Ureter (tissue), 1 donor: ENCODE measurements around the gene TP53BP1. TPM values are rescaled to one million over a fixed set of nuclear protein-coding genes. Genes with fewer than 3 reads are reported as not detected.

Experiments used
- DNase-seq: peaks from one replicate; pipeline ENCODE4 v3.0.0-alpha.2; 2020; ENCODE audit warnings: low spot score
- total RNA-seq: library from RNA; stranded (reverse); gene quantifications from one replicate; pipeline ENCODE4 v1.2.4, GENCODE V29; 2023
- donor health status: DM: yes; HTN: yes; CAD: no.

Gene TP53BP1
- total RNA-seq, 1 donor from 2014 or later, result 73.0 TPM

GRCh38 chr15:43520138-43520537 is 27.2 kb upstream of the TP53BP1 start:
- no peak for DNase-seq

DNA sequence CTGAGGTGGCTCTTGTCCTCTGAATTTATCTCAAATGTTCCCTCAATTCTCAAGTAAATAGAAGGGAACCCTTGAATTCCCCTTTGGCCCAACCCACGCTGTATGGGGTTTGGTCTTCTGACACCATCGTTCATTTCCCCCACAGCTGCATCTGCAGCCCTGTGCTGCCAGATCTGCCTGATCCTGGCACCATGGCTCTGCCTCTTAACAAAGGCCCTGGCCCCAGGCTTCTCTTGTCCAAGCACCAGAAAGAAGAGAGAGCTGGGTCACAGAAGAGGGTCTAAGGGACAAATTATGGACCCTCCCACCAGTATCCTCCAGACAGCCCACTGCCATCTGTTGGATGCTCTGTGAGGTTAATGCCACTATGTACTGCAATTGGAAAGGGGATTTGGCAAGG is 26.2 kb upstream of the TP53BP1 start:
- DNase-seq, result no peak

DNA sequence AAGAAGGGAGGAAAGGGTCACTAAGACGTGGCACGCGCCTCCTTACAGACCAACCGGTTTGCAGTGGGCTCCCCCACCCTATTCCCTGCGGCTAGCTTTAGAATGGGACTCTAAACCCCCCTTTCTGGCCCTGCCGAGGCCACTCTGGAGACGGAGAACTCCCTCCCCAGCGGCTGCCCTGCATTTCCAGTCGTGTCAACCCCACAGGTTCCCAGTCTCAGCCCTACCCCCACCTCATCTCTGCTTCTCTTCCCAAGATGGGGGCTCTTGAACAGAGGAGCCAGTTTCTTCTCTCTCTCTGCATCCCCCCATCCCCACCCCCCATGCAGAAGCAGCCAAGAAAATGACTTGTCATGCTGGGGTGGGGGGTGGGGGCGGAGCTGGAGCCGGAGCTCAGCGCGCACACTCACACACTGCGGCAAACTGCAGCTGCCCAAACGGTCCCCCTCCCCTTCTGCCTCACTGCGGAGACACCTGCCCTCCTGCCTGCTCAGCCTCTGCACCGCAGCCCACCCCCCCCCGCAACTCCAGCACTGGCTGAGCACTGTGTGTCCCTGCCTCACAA is 25.3 kb upstream of the TP53BP1 start:
- no peak for DNase-seq

DNA sequence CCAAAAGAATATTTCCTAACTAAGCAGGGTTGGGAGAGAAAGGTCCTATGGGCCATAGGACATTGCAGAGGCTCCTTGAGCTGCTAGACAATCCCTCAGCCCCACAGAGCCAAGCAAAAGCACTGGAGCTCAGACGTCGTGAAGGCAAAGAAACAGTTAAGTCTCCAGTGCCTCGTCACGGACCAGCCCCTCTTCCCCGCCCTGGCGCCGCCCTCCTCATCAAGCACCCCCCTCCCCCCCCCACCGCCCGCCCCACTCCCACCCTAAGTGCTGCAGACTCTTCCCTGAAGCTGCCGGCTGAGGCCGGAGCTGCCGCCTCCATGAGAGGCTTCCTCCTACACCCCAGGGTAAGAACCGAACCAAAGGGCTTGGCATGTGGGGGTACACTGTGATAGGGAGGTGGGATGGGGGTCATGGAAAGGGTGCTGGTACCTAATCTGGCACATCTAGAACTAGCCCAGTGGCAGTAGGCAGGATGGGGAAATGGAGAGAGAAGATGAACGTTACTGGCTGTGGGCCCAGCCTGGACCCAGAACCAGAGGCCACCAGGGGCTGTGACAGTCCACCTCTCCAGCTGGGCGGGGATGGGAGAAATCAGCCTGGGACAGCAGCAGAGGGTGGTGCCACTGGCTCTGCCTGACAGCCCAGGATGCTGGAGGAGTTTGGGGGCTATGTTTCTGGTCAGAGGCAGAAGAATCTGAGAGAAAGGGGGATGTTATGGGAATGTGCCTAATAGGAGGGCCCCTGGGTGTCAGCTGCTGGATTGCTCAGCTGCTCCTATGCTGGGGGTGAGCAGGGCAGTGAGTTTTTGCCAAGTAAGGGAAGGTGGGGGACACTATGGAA is 24.6 kb upstream of the TP53BP1 start, which contains the start of gene MAP1A:
MAP1A (plus strand) TSS at position 255 of the 843 bp plus-strand sequence. CDS start 3,866 bp downstream, outside the sequence.
- no peak for DNase-seq

DNA sequence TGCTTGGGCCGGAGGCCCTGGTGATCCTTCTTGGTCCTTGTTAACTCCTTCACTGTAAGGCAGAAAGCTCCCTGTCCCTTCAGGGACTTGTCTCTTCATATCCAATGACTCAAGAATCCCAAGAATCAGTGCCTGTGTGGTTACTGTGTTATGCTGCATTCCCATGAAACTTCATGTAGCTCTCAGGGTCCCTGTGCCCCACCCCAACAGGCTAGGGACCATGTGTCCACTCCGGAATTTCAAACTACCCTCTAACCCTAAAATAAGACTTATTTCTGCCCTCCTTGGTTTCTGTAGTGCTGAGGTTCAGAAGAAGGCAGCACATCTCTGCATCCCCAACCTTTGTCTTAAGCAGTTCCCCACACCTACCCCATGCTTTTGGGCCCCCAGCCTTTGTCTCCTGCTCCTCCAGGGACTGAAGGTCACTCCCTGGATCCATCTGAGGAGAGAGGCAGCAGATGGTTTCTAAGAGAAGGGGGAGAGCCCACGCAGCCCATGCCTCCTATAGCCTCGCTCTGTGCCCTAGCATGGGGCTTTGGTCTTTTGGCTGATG is 23.9 kb upstream of the TP53BP1 start:
- DNase-seq, result no peak

DNA sequence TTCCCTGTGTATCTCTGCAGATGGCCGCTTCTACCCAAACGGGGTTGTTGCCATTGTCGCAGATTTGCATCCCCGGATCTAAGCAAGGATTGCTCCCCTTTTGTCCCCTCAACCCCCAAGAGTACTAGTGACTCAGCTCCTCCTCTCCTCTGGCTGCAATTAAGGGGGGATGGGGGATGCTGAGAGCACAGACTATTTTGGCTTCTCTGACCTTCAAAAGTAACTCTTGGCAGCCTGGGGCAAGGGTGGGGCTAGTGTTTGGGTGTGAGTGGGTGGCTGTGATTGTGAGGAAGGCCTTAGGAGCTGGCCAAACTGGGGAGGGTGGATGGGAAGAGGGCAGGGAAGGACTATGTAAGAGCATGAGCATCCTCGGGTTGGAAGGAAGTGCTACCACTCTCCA is 23.2 kb upstream of the TP53BP1 start:
- DNase-seq, result peak; percentile 64

DNA sequence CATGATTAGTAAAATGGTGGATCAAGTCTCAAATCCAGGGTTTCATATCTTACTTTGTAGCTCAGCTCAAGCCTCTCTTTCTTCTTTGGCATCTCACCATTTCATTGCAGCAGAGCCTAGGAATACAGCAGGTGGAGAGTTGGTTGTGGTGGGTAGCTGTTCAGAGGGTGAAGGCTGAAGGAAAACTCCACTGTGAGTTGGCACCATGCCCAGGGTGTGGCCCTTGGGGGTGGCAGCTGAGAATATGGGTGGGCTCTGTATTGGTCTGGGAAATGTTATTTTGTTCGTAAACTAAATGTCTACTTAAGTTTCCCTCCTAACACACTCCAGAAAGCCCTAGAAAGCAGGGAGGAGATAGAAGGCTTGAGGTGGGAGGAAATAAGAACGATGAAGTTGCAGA is 22.8 kb upstream of the TP53BP1 start:
- no peak for DNase-seq

GRCh38 chr15:43514241-43515057 is 21.5 kb upstream of the TP53BP1 start:
- peak; percentile 37 for DNase-seq

DNA sequence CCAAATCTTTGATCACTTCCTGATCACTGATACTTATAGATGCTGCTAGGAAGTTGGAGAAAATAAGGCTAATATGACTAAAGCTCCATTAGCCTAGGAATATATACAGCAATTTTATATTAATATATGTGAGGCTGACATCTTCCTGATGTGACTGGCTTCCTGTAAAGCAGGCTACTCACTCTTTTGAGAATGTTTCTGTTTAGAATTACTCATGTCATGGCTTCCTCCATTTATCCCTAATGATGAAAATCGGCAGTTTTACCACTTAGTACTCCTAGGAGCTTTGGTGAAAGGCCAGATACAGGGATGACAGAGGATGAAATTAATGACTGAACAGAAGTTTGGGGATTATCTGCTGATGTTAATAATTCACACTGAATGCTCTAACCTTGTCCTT is 20.6 kb upstream of the TP53BP1 start:
- DNase-seq, result no peak

DNA sequence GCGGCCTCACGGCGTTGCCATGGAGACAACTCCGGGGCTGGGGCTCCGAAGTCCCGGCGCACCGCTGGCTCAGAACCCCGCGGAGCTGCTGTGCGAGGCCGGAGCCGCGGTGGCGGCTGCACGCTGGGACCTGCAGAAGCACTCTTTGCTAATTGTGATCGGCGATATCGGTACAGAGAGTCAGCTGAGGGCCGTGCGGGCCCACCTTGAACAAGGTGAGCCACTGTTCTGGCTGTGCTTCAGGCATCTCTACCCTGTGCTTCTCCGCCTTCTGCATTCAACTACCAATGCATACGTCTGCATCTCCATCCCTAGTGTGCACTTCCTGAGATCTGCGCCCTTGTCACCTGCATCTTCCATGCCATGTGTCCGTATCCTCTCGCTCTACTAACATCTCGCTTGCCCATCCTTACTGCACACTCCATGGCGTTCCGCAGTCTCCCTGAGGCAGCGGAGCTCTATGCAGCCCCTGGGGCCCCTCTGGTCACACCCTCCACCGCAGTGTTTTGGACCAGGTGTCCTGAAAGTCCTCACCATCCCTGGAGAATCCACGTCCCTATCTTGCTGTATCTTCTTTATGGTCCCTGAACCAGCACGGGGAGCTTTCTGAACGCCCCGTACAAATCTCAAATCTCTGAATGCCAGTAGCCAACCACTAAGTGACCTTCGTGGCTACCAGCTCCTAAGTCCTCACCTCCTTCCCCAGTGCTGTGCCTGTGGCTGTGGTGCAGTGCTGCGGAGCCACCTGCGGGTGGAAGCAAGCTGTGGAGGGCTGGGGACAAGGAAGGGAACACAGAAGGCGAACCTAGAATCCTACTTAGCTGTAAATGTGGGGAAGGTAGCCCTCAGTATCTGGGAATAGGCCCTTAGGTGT is 18.3 kb upstream of the TP53BP1 start:
- DNase-seq, result peak; percentile 37

DNA sequence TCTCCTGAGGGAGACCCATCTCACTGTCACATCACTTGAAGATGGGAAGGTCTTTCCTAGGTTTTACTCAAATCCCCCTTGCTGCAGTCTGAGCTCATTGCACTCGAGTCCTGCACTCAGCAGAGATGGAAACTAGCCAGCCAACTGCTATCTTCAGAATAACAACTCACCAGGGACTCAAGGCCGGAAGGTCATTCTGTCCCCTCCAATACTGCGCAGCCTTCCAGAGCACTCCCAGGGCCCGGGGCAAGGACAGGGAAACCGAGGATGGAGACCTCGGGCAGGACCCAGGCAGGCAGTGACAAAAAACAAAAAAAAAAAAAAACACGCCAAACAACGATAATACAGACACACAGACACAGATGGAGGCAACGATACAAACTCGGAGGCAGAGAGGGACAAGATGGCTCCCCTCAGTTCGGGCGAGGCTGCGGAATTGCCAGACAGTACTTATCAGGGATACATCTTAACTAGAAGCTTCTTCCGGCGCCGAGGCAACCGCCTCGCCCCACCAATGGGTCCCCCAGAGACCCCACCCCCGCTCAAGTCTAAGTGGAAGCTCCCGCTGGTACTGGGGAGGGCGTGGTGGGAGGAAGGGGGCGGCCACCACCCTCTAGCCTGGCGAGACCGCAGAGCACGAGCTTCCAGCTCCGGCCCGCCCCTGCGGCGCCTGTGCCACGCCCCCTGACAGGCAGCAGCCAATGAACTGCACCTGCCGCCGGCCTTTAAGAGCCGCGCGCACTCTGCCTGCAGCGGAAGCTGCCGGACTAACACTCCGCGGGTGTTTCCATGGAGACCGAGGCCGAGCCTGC is 17.4 kb upstream of the TP53BP1 start:
- DNase-seq, result peak; percentile 97

DNA sequence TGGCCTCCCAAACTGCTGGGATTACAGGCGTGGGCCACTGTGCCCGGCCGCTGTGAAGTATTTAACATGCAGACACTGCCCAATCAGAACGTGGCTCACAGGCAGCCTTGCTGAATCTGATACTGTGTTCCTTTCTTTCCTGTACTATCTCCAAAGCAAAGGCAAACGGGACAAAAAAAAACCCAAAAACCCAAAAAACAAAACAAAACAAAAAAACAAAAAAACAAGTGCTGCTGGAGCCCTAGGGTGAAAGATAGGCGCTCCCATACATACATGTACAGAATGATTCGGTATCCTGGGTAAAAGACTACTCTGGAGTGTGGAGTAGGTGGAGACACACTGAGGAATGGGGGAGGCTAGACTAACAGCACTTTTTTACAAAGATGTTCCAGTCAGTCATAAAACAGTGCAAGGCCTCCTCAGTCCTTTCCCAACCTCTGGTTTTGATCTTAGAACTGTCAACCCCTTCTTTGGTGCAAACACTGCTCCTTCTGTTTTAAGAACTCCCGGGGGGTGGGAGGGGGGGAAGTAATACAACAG is 16.8 kb upstream of the TP53BP1 start:
- DNase-seq, result no peak

GRCh38 chr15:43508991-43509659 is 16.2 kb upstream of the TP53BP1 start:
- DNase-seq, result no peak

GRCh38 chr15:43508421-43508820 is 15.5 kb upstream of the TP53BP1 start:
- DNase-seq, result no peak

DNA sequence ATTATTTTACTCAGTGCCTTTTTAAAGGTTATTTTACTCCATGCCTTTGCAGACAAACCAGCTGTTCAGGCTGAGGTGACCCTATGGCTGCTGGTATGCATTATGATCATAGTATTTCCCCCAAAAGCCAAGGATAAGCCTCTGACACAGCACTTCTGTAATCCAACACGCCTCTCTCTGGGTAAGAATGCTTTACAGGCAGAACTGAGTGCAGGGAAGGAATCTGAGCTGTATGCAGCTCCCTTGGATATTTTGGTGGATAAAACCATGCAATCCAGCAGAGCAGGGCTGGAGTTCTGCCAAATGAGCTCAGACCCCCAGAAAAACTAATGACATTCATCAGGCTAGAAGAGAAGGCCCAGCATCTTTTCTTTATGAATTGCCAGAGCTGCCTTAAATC is 12.8 kb upstream of the TP53BP1 start:
- no peak for DNase-seq

GRCh38 chr15:43499635-43500034 is 6.7 kb upstream of the TP53BP1 start:
- no peak for DNase-seq

DNA sequence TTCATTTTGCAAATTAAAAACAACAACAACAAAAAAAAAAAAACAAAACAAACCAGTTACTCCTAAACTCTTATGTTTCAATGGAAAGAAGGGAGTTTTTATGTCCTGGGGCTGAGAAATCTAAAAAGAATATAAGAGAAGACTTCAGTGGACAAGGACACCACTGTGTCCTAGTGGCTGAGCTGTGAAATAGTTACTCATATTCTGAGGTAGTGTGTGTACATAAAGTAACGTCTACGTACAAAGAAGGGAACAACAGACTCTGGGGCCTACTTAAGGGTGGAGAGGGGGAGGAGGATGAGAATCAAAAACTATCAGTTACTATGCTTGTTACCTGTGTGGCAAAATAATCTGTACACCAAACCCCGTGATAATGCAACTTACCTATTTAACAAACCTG is 6.0 kb upstream of the TP53BP1 start:
- DNase-seq, result no peak

- DNase-seq, result no peak
Measured at GRCh38 chr15:43493703-43494472, 932 bp upstream of the TP53BP1 start.

DNA sequence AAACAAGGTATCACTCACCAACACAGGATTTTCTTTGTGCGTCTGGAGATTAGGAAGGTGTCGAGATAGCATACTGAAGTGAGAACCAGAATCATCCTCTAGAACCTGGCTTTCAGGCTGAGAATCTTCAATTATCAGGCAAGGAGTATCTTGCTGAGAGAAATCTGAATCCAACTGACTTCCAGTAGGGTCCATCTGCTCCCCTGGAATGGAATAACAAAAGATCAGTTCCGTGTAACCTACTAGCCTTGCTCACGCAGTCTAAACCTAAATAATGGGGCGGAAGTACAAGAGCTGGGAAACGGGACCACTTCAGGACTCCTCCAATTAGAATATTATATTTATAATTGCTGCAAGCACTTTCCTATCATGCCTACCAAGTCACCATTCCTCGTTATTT is 690 bp downstream of the TP53BP1 start:
- DNase-seq, result no peak
